Stimulated activated CD4-positive, alpha-beta T cell treated with anti-CD3 and anti-CD28 coated beads, Interleukin-12 subunit alpha, Interleukin-12 subunit beta, amount 100 ng/mL, for 24 hours (primary cell): ENCODE measurements around the gene TLE5.
A peak's percentile ranks its signal among the peaks of the same experiment; 100 is the strongest.
"Not testable (repeated sequence)": the region's sequence is repeated elsewhere in the genome, so short reads cannot be mapped to it uniquely, and the experiment has no call there.

Experiments used
- DNase-seq, 2 experiments: peaks; one replicate each; pipeline ENCODE4 v3.0.0-alpha.2; 2020; ENCODE audit warnings: low read depth in 2 of 2

The TLE5 gene

DNA sequence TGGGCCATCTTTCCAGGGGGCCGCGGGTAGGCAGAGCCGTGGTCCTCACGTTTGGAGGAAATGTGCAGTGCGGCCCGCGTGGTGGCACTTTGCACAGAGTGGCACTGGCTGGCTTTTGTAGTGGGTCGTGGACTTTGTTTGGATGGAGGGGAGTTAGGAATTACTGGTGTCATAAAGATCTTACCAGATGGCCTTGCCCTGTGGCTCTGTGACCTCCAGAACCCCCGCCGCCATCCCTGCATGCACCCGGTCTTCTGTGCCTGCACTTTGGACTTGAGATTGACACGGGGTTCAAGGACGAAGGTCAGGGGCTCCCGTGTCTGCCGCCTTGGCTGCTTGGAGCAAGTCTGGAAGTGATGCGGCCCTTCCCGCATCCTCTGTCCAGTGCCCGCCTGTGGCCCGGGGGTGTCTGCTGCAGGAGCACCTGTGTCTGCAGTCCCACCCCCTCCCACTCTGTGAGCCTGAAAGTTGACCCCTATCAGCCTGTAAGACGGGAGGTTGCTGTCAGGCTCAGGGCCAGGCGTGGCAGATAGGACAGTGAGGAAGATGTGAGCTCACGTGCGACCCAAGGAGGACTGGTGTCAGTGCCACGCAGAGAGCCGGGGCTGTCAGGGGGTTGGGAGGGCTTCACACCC, 34.1 kb upstream of the TLE5 start:
- DNase-seq, result no peak

DNA sequence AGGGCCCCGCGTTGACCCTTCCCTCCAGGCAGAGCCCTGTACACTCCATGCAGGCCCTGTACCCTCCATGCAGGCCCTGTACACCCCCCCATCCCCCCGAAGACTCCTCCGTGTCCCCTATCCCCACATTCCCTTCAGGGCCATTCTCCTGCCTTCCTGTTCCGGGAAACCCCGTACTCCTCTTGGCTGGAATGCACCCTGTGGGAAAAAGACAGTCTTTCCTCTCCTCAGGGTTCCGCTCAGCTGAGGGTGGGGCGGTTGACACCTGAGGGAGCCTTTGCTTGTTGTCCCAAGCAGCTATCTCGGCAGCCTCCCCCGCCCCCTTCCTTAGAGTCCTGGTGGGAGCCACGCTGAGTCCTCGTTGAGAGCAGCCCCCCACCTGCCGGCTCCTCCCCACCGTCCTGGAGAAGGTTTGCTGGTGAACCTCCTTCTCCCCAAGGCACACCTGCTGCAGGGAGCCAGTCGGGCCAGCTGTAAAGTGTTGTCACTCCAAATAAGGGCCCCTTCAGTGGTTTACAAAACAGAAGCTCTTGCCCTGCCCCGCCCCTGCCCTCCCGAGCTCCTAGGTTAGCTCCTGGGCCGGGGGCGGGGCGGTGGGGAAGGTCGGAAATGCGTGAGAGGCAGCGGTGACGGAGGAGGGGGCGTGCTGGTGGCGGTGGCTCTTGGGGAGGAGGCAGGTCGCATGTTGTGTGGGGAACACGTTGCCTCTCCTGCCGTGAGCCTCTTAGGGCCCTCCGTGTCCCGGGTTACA, 33.3 kb upstream of the TLE5 start:
- peak in 1 of 2 experiments; percentile 39 for DNase-seq

DNA sequence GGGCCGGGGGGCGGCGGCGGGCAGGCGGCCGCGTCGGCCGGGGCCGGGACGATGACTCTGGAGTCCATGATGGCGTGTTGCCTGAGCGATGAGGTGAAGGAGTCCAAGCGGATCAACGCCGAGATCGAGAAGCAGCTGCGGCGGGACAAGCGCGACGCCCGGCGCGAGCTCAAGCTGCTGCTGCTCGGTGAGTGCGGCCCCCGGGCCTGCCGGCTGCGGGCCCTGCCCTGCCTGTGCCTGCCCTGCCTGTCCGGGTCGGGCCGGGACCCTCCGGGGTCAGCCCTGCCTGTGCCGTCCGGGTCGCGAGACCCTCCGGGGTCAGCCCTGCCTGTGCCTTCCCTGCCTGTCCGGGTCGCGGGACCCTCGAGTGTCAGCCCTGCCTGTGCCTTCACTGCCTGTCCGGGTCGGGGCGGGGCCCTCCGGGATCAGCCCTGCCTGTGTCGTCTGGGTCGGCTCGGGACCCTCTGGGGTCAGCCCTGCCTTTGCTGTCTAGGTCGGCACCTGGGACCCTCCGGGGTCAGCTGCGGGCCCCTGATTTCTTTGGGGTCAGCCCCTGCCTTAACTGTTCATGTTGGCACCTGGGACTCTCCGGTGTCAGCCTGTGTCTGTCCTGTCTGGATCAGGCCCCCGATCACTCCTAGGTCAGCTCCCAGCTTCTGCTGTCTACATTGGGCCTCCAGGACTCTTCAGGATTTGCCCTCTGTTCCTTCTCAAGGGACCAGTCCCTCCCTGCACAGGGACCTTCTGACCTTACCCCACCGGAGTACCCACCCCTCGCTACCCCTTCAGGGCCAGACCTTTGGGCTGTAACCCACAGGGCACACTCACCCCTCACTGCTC, 32.5 kb upstream of the TLE5 start:
- no peak for DNase-seq

DNA sequence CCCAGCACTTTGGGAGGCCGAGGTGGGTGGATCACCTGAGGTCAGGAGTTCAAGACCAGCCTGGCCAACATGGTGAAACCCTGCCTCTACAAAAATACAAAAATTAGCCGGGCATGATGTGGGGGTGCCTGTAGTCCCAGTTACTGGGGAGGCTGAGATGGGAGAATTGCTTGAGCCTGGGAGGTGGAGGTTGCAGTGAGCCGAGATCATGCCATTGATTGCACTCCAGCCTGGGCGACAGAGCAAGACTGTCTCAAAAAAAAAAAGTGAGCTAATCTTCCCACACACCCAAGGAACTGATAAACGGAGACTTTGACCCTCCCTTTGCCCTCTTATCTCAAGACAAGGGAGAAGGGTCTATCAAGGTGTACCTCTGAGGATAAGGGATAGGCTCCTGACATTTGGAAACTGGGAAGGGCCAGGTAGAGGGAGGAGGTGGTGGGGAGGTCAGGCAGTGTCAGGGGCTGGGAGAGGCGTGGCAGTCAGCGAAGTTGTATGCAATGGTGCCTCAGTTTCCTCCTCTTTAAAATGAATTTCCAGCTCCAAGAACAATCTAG, 27.1 kb upstream of the TLE5 start:
- not testable (repeated sequence) for DNase-seq

DNA sequence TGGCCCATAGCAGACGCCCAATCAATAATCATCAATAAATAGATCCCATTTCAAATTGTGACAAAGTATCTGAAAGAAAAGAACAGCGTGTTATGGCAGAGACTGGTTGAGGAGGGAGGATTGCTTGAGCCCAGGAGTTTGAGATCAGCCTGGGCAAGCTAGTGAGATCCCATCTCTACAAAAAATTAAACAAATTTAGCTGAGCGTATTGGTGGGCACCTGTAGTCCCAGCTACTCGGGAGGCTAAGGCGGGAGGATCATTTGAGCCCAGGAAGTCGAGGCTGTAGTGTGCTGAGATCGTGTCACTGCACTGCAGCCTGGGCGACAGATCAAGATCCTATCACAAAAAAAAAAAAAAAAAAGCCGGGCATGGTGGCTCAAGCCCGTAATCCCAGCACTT, 25.5 kb upstream of the TLE5 start:
- DNase-seq, result no peak

DNA sequence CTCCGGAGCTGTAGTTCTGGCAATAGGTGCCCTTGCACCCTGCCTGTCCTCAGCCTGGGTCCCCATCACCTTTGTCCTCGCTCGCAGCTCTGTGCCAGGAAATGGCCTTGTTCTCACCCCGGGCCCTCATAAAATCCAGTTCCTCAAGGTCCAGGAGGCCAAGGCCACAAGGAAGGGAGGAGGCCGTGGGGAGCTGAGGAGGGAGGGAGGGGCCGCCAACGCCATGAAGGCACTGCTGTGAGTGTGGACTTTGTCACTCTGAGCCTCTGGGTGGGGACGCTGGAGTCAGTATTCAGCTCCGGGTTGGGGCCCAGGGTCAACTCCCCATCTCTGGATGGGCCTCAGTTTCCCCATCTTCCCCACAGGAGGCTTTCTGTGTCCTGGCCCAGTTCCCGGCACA, 22.6 kb upstream of the TLE5 start:
- no peak for DNase-seq

DNA sequence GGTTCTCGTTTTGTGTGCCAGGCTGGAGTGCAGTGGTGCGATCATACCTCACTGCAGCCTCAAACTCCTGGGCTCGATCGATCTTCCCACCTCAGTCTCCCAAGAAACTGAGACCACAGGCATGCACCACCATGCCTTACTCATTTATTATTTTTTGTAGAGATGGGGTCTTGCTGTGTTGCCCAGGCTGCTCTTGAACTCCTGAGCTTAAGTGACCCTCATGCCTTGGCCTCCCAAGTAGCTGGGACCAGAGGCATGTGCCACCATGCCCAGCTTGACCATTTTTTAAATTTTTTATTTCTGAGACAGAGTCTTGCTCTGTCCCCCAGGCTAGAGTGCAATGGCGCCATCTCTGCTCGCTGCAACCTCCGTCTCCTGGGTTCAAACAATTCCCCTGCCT, 21.7 kb upstream of the TLE5 start:
- no peak for DNase-seq

DNA sequence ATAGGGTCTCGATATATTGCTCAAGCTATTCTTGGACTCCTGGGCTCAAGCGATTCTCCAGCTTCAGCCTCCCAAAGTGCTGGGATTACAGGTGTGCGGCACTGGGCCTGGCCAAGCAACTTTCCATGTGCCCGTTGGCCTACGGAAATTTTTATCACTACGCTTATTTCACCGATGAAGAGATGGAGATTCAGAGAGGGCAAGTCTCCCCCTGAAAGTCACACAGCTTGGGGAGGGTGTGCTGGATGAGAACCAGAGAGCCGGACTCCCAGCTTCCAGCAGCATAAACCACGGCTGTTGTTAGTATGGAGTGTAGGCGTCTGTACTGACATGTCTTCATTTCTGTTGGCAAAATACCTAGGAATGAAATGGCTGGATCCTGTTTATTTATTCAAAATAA, 20.0 kb upstream of the TLE5 start:
- no peak for DNase-seq

DNA sequence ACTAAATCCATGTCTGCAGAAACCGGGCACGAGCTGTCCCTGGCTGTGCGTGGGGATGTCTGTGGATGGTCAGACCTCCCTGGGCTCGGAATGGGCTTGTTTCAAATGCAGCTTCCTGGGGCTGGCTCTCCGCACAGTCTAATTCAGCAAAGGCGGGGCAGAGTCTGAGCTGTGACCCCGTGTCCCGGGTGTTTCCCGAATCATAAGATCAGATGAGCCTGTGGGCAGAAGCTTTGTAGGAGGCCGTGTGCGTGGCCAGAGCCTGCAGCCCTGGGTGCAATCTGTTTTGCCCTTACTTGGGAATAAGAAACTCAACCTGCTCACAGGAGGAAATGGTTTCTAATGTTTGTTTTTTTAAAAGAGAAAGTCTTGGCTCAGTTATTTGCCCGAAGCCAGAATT, 18.0 kb upstream of the TLE5 start:
- DNase-seq, result no peak

DNA sequence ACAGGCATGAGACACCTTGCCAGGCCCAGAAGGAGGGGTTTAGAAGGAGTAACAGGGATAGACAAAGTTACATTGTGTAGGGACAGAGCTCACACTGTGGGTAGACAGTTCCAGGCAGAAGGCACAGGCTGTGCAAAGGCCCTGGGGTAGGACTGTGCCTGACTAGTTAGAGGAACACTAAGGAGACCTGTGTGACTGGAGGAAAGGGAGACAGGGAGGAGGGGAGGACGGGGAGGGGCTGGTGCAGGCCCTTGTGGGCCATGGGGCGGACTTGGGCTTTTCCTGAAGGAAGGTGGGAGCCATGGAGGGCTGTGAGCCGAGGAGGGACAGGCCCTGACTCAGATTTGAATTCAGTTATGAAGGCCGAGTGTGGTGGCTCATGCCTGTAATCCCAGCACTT, 17.3 kb upstream of the TLE5 start:
- DNase-seq, result no peak

DNA sequence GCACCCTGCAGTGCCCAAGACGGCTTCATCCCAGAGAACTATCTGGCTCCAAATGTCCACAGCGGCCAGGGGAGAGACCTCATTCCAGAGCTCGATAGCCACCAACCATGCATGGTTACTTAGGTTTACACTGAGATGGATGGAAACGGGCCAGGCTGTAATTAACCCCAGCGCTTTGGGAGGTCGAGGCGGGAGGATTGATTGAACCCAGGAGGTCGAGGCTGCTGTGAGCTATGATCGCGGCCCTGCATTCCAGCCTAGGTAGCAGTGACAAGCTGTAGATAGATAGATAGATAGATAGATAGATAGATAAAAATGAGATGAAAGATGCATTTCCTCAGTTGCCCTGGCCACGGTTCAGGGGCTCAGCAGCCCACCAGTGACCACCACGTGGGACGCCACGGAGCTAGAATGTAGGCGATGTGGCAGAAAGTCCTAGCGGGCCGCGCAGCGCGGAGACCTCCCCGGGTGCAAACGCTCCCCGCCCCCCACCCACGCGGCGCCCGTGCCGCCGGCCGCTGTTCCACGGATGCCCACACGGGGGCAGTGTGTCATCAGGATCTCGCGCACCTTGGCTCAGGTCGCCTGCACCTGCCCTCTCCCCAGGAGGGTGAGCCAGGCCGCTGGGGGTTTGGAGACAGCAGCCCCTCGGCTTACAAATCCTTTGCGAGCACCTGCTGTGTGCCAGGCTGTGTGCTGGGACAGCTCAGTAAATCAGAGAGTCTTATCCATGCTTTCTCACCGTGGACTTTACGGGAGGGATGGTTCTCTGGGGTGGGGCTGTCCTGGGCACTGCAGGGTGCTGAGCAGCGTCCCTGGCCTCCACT, 13.5 kb upstream of the TLE5 start:
- peak; percentile 59 to 64 for DNase-seq

DNA sequence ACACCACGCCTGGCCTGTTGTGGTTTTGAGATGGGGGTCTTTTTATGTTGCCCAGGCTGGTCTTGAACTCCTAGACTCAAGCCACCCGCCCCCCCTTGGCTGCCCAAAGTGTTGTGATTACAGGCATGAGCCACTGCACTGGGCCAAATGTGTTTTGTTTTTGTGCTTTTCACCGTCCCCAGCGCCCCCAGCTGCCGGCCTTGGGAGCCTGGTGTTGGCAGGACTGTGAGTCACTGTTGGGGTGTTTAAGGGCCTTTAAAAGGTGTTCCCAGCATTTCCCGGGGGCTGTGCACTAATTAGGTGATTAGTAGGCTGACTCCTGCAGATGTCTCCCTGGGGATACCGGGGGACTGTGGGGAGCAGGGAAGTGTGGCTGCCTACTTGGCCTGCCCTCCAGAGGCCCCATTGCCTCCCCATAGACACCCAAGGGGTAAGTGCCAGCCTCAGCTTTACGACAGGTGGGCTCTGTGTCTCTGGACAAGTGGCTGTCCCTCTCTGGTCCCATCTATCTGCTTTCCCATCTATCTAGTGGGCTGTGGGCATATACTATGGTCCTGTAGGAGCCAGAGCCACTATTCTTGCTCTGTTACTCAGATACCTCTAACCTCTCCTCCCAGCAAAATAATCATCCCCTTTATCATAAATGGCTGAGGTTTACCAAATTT, 11.8 kb upstream of the TLE5 start:
- no peak for DNase-seq

DNA sequence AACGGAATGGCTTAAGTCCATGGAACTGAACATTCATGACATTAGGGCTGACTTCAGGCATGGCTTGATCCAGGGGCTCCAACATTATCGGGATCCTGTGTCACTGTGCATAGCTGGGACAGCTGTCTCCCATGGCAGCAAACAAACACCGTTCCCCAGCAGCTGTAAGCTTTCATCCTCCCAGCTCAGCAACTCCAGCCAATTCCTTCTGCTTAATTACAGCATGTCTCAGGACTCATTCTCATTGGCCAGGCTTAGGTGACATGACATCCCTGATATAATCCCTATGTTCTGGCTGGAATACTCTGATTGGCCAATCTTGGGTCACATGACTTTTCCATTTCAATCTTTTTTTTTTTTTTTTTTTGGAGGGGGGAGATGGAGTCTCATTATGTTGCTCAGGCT, 10.9 kb upstream of the TLE5 start:
- no peak for DNase-seq

DNA sequence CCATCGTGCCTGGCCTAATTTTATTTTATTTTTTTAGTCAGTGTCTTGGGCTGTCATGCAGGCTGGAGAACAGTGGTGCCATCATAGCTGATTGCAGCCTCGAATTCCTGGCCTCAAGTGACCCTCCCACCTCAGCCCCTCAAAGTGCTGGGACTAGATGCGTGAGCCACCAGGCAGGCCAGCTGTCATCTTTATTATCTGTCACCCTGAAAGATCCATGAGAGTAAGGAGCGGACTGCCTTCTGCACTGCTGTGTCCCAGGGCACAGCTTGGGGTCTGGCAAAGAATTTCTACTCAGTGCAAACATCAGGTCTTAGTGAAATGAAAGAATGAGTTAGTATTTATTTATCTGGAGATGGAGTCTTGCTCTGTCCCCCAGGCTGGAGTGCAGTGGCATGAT, 9.5 kb upstream of the TLE5 start:
- no peak for DNase-seq

DNA sequence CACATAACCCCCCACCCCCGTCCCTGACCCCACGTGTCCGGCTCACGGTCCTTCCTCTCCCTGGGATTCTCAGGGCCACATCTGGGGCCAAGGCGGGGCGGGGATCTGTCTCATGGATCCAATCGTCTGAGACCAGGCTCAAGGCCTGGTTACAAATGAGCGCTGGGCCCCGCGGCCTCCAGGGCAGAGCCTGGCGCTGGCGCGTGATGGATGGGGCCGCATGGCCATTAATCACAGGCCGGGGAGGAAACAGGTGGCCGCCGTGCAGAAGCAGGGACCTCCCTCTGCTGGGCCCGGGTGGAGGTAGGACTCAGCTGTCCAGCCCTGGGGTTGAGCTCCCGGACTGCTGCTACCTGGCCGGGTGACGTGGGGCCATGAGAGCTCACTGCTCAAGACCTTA, 5.8 kb upstream of the TLE5 start:
- no peak for DNase-seq

DNA sequence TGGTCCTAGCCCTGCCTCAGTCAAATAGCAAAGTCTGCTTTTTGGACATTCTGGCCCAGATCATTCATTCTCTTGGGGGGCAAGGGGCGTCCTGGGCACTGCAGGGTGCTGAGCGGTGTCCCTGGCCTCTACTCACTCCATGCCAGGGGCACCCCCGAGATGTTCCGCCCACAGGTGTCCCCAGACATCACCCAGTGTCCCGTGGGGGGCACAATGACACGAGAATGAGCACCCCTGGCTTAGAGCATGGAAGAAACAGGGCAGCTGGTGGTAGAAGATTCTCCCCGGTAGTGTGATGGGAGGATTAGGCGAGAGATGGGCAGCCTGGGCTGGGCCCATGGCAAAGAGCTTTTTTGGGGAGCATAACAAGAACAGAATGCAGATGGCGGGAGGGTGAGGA, 5.3 kb upstream of the TLE5 start:
- DNase-seq, result no peak

DNA sequence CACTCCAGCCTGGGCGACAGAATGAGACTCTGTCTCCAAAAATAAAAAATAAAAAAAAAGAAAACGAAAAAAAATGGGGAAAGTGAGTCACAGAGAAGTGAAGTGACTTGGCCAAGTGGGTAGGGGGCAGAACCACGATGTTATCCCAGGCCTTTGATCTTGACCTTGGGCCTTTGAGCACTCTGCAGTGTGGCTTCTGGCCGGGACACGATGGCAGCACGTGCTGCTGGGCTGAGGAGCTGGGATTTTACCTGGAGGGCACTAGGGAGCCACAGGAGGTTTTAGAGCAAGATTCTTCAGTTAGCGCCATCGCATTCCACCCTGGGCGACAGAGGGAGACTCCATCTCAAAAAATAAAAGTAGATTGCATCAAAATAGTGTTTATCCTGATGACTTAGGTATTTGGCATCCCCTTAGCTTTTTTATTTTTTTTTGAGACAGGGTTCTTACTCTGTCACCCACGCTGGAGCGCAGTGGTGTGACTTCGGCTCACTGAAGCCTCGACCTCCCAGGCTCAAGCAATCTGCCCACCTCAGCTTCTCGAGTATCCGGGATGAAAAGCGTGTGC, 4.3 kb upstream of the TLE5 start:
- DNase-seq, result no peak

DNA sequence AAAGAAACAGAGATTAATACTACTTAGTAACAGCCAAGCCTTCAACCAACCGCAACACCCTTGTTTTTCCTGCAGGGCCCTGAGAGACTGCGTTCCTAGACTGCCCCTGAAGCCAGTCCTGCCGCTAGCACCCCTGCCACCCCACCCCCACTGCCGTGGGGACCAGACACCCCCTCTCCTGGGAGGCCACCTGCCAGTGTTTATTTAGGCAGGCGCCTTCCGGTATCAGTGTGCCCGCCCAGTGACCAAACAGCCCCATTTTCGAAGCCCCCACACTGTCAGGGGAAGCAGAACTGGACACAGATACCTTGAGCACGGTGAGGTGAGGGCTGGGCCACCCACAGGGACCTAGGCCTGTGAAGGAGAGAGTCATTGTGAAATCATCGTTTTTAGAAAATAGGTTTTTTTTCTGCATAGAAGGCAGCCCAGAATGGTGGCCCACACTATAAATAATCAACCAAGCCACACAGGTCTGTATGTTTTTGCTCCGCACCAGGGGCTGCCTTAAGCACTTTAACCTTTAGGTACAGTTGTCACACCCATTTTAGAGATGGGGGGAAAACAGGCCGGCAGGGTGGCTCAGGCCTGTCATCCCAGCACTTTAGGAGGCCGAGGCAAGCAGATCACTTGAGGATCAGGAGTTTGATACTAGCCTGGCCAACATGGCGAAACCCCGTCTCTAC, 3.5 kb upstream of the TLE5 start:
- no peak for DNase-seq

DNA sequence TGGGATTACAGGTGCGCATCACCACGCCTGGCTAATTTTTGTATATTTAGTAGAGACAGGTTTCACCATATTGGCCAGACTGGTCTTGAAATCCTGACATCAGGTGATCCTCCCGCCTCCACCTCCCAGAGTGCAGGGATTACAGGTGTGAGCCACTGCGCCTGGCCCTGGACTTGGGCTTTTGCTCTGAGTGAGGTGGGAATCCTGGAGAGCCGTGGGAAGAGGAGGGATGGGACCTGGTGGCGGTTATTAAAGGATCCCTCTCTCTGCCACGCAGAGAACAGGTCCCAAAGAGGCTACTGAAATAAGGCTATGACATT, 1.7 kb upstream of the TLE5 start:
- no peak for DNase-seq
